ENCODE measurements around the gene MAN2B1. TPM values are rescaled to one million over a fixed set of nuclear protein-coding genes. Genes with fewer than 3 reads are reported as not detected.
A peak's percentile ranks its signal among the peaks of the same experiment; 100 is the strongest.

Gene MAN2B1
- total RNA-seq, 6 experiments from 2014 or later, result 49.9 to 69.9 (median 65.2) TPM

GRCh38 chr19:12676928-12677327 lies 10.4 kb upstream of the MAN2B1 start:
- no peak for DNase-seq
- Mint-ChIP-seq H3K9me3 (no peaks in the 10 kb centered on the region), H3K4me1 (ENCODE audit: low read depth) (peaks cover 11% of the 10 kb centered on the region), H3K27me3 (ENCODE audit: insufficient read depth) (no peaks in the 10 kb centered on the region; the same call in 1 of the 2 replicates), H3K36me3 (ENCODE audit: low read depth) (peaks cover 27% of the 10 kb centered on the region), H3K4me3 (peak overlapping the region; percentile 23; the same call in 1 of the 2 replicates), H3K27ac (no peak overlapping the region)
- TF ChIP-seq, protein P1, sequence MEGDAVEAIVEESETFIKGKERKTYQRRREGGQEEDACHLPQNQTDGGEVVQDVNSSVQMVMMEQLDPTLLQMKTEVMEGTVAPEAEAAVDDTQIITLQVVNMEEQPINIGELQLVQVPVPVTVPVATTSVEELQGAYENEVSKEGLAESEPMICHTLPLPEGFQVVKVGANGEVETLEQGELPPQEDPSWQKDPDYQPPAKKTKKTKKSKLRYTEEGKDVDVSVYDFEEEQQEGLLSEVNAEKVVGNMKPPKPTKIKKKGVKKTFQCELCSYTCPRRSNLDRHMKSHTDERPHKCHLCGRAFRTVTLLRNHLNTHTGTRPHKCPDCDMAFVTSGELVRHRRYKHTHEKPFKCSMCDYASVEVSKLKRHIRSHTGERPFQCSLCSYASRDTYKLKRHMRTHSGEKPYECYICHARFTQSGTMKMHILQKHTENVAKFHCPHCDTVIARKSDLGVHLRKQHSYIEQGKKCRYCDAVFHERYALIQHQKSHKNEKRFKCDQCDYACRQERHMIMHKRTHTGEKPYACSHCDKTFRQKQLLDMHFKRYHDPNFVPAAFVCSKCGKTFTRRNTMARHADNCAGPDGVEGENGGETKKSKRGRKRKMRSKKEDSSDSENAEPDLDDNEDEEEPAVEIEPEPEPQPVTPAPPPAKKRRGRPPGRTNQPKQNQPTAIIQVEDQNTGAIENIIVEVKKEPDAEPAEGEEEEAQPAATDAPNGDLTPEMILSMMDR (IDR thresholded peaks at IDR 0.05), result no peak

DNA sequence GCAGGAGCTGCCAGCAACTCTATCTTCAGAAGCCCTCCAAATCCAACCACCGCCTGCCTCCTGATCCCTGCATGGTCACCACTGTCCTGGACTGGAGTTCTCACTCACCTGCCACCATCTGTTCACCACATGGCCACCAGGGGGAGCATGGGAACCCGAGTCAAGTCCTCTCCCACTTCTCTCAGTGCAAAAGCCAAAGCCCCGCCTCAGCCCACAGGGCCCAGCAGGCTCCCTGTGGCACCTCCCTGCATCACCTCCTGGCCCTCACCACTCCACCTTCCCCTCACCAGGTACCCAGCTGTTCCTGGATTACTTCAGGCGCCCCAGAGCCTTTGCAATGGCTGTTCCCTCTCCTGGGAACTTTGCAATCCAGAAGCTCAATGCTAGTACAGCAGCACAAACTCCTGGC lies 9.8 kb upstream of the MAN2B1 start:
- Mint-ChIP-seq H3K9me3 (no peaks in the 10 kb centered on the region), H3K27ac (no peak overlapping the region), H3K36me3 (ENCODE audit: low read depth) (peaks cover 30% of the 10 kb centered on the region), H3K27me3 (ENCODE audit: insufficient read depth) (no peaks in the 10 kb centered on the region; the same call in 1 of the 2 replicates), H3K4me3 (0 out of 2 replicates have a peak overlapping the region, but pooled peaks have one; percentile 23), H3K4me1 (ENCODE audit: low read depth) (peaks cover 14% of the 10 kb centered on the region)
- TF ChIP-seq, protein P1 (IDR thresholded peaks at IDR 0.05), result peak; percentile 95
- peak; percentile 68 for DNase-seq

GRCh38 chr19:12675940-12676339 lies 9.4 kb upstream of the MAN2B1 start:
- peaks cover 10% of the 10 kb centered on the region for H3K4me1 Mint-ChIP-seq (ENCODE audit: low read depth)

DNA sequence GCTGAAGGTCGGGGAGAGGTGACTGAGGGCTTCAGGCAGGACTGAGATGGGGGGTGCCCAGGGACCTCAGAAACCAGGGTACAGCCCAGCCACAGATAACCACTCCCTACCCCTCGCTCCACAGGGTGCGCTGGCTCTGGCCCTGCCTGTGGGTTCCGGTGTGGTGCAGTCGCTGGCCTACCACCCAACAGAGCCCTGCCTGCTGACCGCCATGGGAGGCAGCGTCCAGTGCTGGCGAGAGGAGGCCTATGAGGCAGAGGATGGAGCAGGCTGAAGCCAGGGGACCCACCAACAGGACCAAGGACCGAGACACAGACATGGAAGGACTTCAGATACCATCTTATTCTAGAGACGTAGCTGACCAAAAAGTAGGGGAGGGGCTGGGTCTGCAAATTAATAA lies 8.9 kb upstream of the MAN2B1 start:
- no peak for DNase-seq
- Mint-ChIP-seq H3K27me3 (ENCODE audit: insufficient read depth) (no peaks in the 10 kb centered on the region; the same call in 1 of the 2 replicates), H3K36me3 (ENCODE audit: low read depth) (peaks cover 25% of the 10 kb centered on the region), H3K4me3 (no peak overlapping the region), H3K9me3 (no peaks in the 10 kb centered on the region), H3K27ac (no peak overlapping the region), H3K4me1 (ENCODE audit: low read depth) (peaks cover 11% of the 10 kb centered on the region)
- TF ChIP-seq, protein P1 (IDR thresholded peaks at IDR 0.05), result no peak

More at GRCh38 chr19:12675940-12676339, 9.4 kb upstream of the MAN2B1 start:
- no peak overlapping the region for H3K4me3 Mint-ChIP-seq
- no peak overlapping the region for H3K27ac Mint-ChIP-seq
- TF ChIP-seq, protein P1 (IDR thresholded peaks at IDR 0.05), result no peak
- no peak for DNase-seq
- H3K9me3 Mint-ChIP-seq, result no peaks in the 10 kb centered on the region
- H3K27me3 Mint-ChIP-seq (ENCODE audit: insufficient read depth), result no peaks in the 10 kb centered on the region; the same call in 1 of the 2 replicates
- H3K36me3 Mint-ChIP-seq (ENCODE audit: low read depth), result peaks cover 27% of the 10 kb centered on the region

DNA sequence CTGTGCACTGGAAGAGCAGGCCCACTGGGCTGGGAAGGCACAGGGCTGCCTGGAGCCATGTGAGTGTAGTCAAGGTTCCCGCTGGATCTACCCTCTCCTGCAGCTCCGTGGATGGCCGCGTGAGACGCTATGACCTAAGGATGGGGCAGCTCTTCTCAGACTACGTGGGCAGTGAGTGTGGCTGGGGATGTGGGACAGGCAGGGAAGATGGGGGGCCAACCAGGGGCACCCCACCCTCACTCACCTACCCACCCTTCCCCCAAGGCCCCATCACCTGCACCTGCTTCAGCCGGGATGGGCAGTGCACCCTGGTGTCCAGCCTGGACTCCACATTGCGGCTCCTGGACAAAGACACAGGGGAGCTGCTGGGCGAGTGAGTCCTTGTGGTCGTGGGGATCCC lies 6.2 kb upstream of the MAN2B1 start:
- H3K4me1 Mint-ChIP-seq (ENCODE audit: low read depth), result peaks cover 25% of the 10 kb centered on the region
- H3K4me3 Mint-ChIP-seq, result no peak overlapping the region
- H3K27ac Mint-ChIP-seq, result no peak overlapping the region
- peaks cover 13% of the 10 kb centered on the region for H3K36me3 Mint-ChIP-seq (ENCODE audit: low read depth)
- no peak for DNase-seq
- TF ChIP-seq, protein P1 (IDR thresholded peaks at IDR 0.05), result no peak
- peaks cover 4% of the 10 kb centered on the region for H3K27me3 Mint-ChIP-seq (ENCODE audit: insufficient read depth)
- no peaks in the 10 kb centered on the region for H3K9me3 Mint-ChIP-seq

All from HFFc6 (cell line).